OCI-LY3 (cell line): ENCODE results near the gene RHOXF2B.
"Not testable (repeated sequence)": the region's sequence is repeated elsewhere in the genome, so short reads cannot be mapped to it uniquely, and the experiment has no call there.

ENCODE experiments used
- H2AFZ ChIP-seq: fragments of 200-600, 300-600 bp; shearing (Covaris generic); 2 replicates; pipeline ENCODE4 v1.6.0; 2014; ENCODE audit warnings: antibody characterized with exemption, low read depth, low read length
- H3K27ac ChIP-seq: fragments of 200-600, 300-600 bp; sonication (generic); 2 replicates; pipeline ENCODE4 v1.5.1; 2014; ENCODE audit warnings: mild to moderate bottlenecking, low read length, moderate library complexity, mixed read lengths
- H3K27me3 ChIP-seq: fragments of 200-600, 300-600 bp; sonication (generic); 2 replicates; pipeline ENCODE4 v1.6.1; 2014; ENCODE audit warnings: low read depth, low read length, mixed read lengths
- H3K36me3 ChIP-seq: fragments of 200-600, 300-600 bp; sonication (generic); replicated peaks from 2 replicates; pipeline ENCODE3; 2014; ENCODE audit warnings: low read depth, low read length, mixed read lengths
- H3K4me1 ChIP-seq: fragments of 300-600, 200-600 bp; sonication (generic); 2 replicates; pipeline ENCODE4 v1.6.1; 2014; ENCODE audit warnings: low read length, mixed read lengths
- H3K4me2 ChIP-seq: fragments of 200-600, 300-600 bp; sonication (generic); 2 replicates; pipeline ENCODE4 v1.6.1; 2014; ENCODE audit warnings: low read length, mixed read lengths
- H3K4me3 ChIP-seq: fragments of 300-600, 200-600 bp; sonication (generic); 2 replicates; pipeline ENCODE4 v1.5.1; 2014; ENCODE audit warnings: antibody characterized with exemption, mild to moderate bottlenecking, low read length, moderate library complexity
- H3K79me2 ChIP-seq: fragments of 300-600, 200-600 bp; shearing (Covaris generic); 2 replicates; pipeline ENCODE4 v1.6.1; 2014; ENCODE audit warnings: mild to moderate bottlenecking, low read length, mixed read lengths
- H3K9ac ChIP-seq: fragments of 300-600, 200-600 bp; shearing (Covaris generic); 2 replicates; pipeline ENCODE4 v1.6.0; 2014; ENCODE audit warnings: mild to moderate bottlenecking, low read length, moderate library complexity
- H3K9me3 ChIP-seq: fragments of 200-600, 300-600 bp; shearing (Covaris generic); 2 replicates; pipeline ENCODE4 v1.6.1; 2014; ENCODE audit warnings: low read length, mixed read lengths; ENCODE audit not compliant: insufficient read depth
- H4K20me1 ChIP-seq: fragments of 200-600, 300-600 bp; sonication (generic); 2 replicates; pipeline ENCODE4 v1.6.1; 2016; ENCODE audit warnings: low read length, mixed read lengths; ENCODE audit not compliant: insufficient read depth
- EZH2phosphoT487 ChIP-seq: fragments of 200-600 bp; shearing (Covaris generic); IDR thresholded peaks from 2 replicates; pipeline ENCODE4 v1.6.1; 2018; ENCODE audit warnings: antibody characterized with exemption, mixed run types, low read depth
- TF ChIP-seq, protein P1 (sequence below): fragments of 200-600, 300-600 bp; sonication (generic); IDR thresholded peaks from 2 replicates; pipeline ENCODE4 v1.5.1; 2014; ENCODE audit warnings: antibody characterized with exemption, low read length, low read depth

Gene RHOXF2B

DNA sequence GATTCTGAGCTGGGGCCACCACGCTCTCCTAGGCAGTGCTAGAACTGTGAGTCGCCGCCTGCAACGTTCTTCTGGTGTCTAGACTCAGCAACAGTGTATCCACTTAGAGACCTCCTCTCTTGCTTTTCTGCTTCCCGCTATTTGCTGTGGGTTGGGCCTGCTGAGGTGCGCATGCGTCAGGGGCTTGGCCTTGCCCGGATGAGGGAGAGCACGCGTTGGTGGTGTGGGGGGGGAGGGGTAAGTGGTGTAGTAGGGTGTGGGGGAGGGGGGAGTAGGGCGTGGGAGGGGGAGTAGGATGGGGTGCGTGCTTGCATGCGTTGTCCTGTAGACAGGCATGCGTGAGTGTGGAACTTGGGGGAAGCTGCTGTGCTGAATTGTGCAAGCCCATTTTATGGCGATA, at the start of gene RHOXF2B:
RHOXF2B (minus strand) TSS at position 101 of the 400 bp plus-strand sequence. CDS start 138 bp downstream, outside the sequence.
- not testable (repeated sequence) for H3K79me2 ChIP-seq, H3K27ac ChIP-seq, H3K9ac ChIP-seq, H3K36me3 ChIP-seq, H3K9me3 ChIP-seq, H4K20me1 ChIP-seq, H3K4me3 ChIP-seq, H3K27me3 ChIP-seq, H3K4me1 ChIP-seq, H2AFZ ChIP-seq, H3K4me2 ChIP-seq

DNA sequence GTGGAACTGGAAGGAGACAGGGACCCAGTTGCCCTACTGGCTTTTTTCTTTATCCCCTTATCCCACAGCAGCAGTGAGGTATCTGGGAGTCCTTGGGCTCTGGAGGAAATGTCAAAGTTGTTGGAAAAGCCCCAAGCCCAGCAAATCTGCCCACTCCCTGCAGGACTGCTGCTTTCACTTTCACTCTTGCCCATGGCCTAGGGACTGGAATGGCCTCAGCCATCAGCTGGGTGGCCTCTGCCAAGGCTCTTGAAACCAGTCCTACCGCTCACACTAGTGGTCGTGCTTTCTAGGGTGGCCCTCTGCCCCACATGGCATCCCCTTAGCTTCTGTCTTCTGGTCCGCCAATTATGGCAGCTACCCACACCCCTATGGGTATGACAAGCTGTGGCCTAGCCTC, 48.0 kb upstream of the RHOXF2B start:
- H3K79me2 ChIP-seq = no peaks in the 10 kb centered on the region
- no peaks in the 10 kb centered on the region for H3K36me3 ChIP-seq
- no peaks in the 10 kb centered on the region for H3K27me3 ChIP-seq
- no peak overlapping the region for H3K9ac ChIP-seq
- no peak overlapping the region for H3K27ac ChIP-seq
- H3K4me1 ChIP-seq = no peaks in the 10 kb centered on the region
- H2AFZ ChIP-seq = no peak overlapping the region
- no peaks in the 10 kb centered on the region for H3K9me3 ChIP-seq
- no peak overlapping the region for H3K4me2 ChIP-seq
- H3K4me3 ChIP-seq = no peak overlapping the region
- TF ChIP-seq, protein P1, sequence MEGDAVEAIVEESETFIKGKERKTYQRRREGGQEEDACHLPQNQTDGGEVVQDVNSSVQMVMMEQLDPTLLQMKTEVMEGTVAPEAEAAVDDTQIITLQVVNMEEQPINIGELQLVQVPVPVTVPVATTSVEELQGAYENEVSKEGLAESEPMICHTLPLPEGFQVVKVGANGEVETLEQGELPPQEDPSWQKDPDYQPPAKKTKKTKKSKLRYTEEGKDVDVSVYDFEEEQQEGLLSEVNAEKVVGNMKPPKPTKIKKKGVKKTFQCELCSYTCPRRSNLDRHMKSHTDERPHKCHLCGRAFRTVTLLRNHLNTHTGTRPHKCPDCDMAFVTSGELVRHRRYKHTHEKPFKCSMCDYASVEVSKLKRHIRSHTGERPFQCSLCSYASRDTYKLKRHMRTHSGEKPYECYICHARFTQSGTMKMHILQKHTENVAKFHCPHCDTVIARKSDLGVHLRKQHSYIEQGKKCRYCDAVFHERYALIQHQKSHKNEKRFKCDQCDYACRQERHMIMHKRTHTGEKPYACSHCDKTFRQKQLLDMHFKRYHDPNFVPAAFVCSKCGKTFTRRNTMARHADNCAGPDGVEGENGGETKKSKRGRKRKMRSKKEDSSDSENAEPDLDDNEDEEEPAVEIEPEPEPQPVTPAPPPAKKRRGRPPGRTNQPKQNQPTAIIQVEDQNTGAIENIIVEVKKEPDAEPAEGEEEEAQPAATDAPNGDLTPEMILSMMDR = no peak
- TF ChIP-seq EZH2phosphoT487 = no peak
- H4K20me1 ChIP-seq = no peaks in the 10 kb centered on the region

DNA sequence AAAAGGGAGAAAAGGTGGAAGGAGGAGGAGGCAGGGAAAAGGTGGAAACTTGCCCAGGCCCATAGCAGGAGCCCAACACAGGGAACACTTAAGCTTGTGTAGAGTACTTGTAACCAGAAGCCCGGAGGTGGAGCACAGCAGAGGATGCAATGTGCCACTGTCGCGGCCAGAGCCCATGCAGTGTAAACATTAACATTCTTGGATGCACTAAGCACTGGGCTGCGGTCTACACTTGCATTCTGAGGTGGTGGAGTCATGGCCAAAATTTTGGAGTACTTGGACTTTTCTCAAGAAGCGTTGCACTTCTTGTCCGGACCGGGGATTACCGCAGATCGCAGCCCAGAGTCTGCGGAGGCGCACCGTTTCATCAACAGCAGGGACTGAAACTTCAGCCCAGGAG, 42.7 kb upstream of the RHOXF2B start:
- Histone ChIP-seq H3K9ac (no peak overlapping the region), H4K20me1 (no peaks in the 10 kb centered on the region), H2AFZ (no peak overlapping the region), H3K4me3 (no peak overlapping the region), H3K4me2 (no peak overlapping the region), H3K9me3 (no peaks in the 10 kb centered on the region), H3K36me3 (no peaks in the 10 kb centered on the region), H3K27ac (no peak overlapping the region), H3K4me1 (no peaks in the 10 kb centered on the region), H3K27me3 (no peaks in the 10 kb centered on the region), H3K79me2 (no peaks in the 10 kb centered on the region)
- TF ChIP-seq, protein P1 = no peak
- no peak for TF ChIP-seq EZH2phosphoT487

DNA sequence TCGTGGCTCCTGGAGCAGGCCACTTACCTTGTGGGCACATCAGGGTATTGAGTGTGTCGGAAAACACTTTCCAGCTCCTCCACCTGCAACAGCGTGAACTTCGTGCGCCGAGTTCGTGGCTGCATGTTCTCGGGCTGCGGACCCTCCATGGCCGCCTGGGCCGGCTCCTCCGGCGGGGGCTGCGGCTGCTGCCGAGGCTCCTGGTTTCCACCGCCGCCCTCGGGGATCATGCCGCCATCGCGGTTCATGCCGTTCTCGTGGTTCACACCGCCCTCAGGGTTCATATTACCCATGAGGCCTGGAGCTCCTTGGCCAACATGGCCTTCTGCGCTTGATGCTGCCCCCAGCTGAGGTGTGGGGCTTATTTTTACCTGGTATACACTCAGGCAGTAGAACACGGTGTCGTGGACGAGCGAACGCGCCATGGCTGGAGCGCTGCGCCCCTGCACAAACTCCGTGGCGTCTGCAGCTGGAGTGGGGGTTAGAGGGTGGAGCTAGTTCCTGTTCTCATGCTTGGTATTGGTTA, 38.0 kb upstream of the RHOXF2B start, which contains the start of gene RHOXF1:
RHOXF1 (minus strand) TSS at position 476 of the 526 bp plus-strand sequence; CDS start at position 425, 51 bp downstream.
- no peak within 1 kb of the TSS for H3K27ac ChIP-seq

More for the DNA sequence above, 38.0 kb upstream of the RHOXF2B start, which contains the start of gene RHOXF1:
- Histone ChIP-seq H2AFZ (no peak within 1 kb of the TSS), H3K9ac (no peak within 1 kb of the TSS), H3K36me3 (no peaks in the 10 kb centered on the region), H3K4me1 (no peaks in the 10 kb centered on the region), H3K4me3 (no peak within 1 kb of the TSS), H4K20me1 (no peaks in the 10 kb centered on the region), H3K27me3 (no peaks in the 10 kb centered on the region), H3K9me3 (no peaks in the 10 kb centered on the region), H3K4me2 (no peak within 1 kb of the TSS), H3K79me2 (no peaks in the 10 kb centered on the region)
- TF ChIP-seq EZH2phosphoT487 = no peak
- TF ChIP-seq, protein P1 = no peak
